ENCODE results near the gene TMED5. TPM values are rescaled to one million over a fixed set of nuclear protein-coding genes. Genes with fewer than 3 reads are reported as not detected.

TMED5 gene
- total RNA-seq, 1 donor from 2014 or later = 92.7 TPM

- no peak for TF ChIP-seq CTCF (IDR thresholded peaks at IDR 0.05)
- Histone ChIP-seq H3K27me3 (no peaks in the 10 kb centered on the region), H3K27ac (no peak overlapping the region), H3K9me3 (no peaks in the 10 kb centered on the region), H3K4me1 (no peaks in the 10 kb centered on the region), H3K4me3 (no peak overlapping the region), H3K36me3 (peaks cover 8% of the 10 kb centered on the region)
- intact Hi-C loops (cut with DNase I) = no loop called here
- ATAC-seq (no peak), DNase-seq (no peak)
Observed at GRCh38 chr1:93142161-93142560, 38.1 kb downstream of the TMED5 start.

- no peaks in the 10 kb centered on the region for H3K9me3 ChIP-seq
- no peaks in the 10 kb centered on the region for H3K4me1 ChIP-seq
- intact Hi-C loops (cut with DNase I) = no loop called here
- ATAC-seq (no peak), DNase-seq (no peak)
- TF ChIP-seq CTCF (IDR thresholded peaks at IDR 0.05) = no peak
- no peak overlapping the region for H3K27ac ChIP-seq
- H3K4me3 ChIP-seq = no peak overlapping the region
- H3K36me3 ChIP-seq = peaks cover 29% of the 10 kb centered on the region
- H3K27me3 ChIP-seq = no peaks in the 10 kb centered on the region
Observed at GRCh38 chr1:93140106-93140505, 40.1 kb downstream of the TMED5 start.

GRCh38 chr1:93137604-93138292 lies 42.5 kb downstream of the TMED5 start:
- DNase-seq (no peak), ATAC-seq (no peak)
- H3K36me3 ChIP-seq = peaks cover 46% of the 10 kb centered on the region
- no peaks in the 10 kb centered on the region for H3K27me3 ChIP-seq
- no peak for TF ChIP-seq CTCF (IDR thresholded peaks at IDR 0.05)
- no peaks in the 10 kb centered on the region for H3K4me1 ChIP-seq
- no peak overlapping the region for H3K4me3 ChIP-seq
- intact Hi-C loops (cut with DNase I) = no loop called here
- H3K9me3 ChIP-seq = no peaks in the 10 kb centered on the region
- no peak overlapping the region for H3K27ac ChIP-seq

GRCh38 chr1:93136445-93136844 lies 43.8 kb downstream of the TMED5 start:
- no peaks in the 10 kb centered on the region for H3K4me1 ChIP-seq
- H3K27me3 ChIP-seq = no peaks in the 10 kb centered on the region
- H3K36me3 ChIP-seq = peaks cover 54% of the 10 kb centered on the region
- H3K9me3 ChIP-seq = no peaks in the 10 kb centered on the region
- no peak for TF ChIP-seq CTCF (IDR thresholded peaks at IDR 0.05)
- H3K4me3 ChIP-seq = no peak overlapping the region
- intact Hi-C loops (cut with DNase I) = no loop called here
- no peak for DNase-seq
- ATAC-seq = no peak
- no peak overlapping the region for H3K27ac ChIP-seq

GRCh38 chr1:93132638-93133037 lies 47.6 kb downstream of the TMED5 start:
- no peak for TF ChIP-seq CTCF (IDR thresholded peaks at IDR 0.05)
- Histone ChIP-seq H3K4me3 (no peak overlapping the region), H3K4me1 (no peaks in the 10 kb centered on the region), H3K9me3 (no peaks in the 10 kb centered on the region), H3K36me3 (peaks cover 74% of the 10 kb centered on the region), H3K27ac (no peak overlapping the region), H3K27me3 (no peaks in the 10 kb centered on the region)
- DNase-seq = no peak
- no peak for ATAC-seq
- intact Hi-C loops (cut with DNase I) = no loop called here

Data from upper lobe of right lung (tissue), 1 donor.